NCI-H345 treated with DMSO at 0.1 percent for 48 hours (cell line): Measurements from ENCODE around the gene CEP250.
"Not testable (repeated sequence)": the region's sequence is repeated elsewhere in the genome, so short reads cannot be mapped to it uniquely, and the experiment has no call there.

ENCODE experiments used
- DNase-seq: peaks from one replicate; lab custom pipeline; 2025; ENCODE audit not compliant: unreplicated experiment; lab: John Stamatoyannopoulos, UW

Gene CEP250

GRCh38 chr20:35454881-35455609 is at the start of gene CEP250:
Gene CEP250, plus strand, starts transcription at chr20:35455598. Its CDS starts 6,770 bp downstream, at chr20:35462368.
- peak; percentile 99 for DNase-seq

GRCh38 chr20:35405775-35406174 is 49.6 kb upstream of the CEP250 start:
- DNase-seq = no peak

- no peak for DNase-seq
These were observed 47.1 kb upstream of the CEP250 start for GRCh38 chr20:35408270-35408669.

GRCh38 chr20:35409542-35409941 is 45.9 kb upstream of the CEP250 start:
- DNase-seq = no peak

- no peak for DNase-seq
These were observed 44.8 kb upstream of the CEP250 start for GRCh38 chr20:35410613-35411012.

- no peak for DNase-seq
These were observed 34.1 kb upstream of the CEP250 start for GRCh38 chr20:35421322-35421721.

GRCh38 chr20:35431621-35432429 is 23.6 kb upstream of the CEP250 start:
- no peak for DNase-seq

- DNase-seq = no peak
These were observed 23.0 kb upstream of the CEP250 start for GRCh38 chr20:35432430-35432735.

GRCh38 chr20:35433337-35433736 is 22.1 kb upstream of the CEP250 start:
- DNase-seq = no peak

- DNase-seq = no peak
These were observed 21.1 kb upstream of the CEP250 start for GRCh38 chr20:35434085-35435005.

- no peak for DNase-seq
These were observed 19.2 kb upstream of the CEP250 start for GRCh38 chr20:35436177-35436573.

- no peak for DNase-seq
These were observed 17.8 kb upstream of the CEP250 start for GRCh38 chr20:35437599-35437998.

GRCh38 chr20:35443003-35443402 is 12.4 kb upstream of the CEP250 start:
- no peak for DNase-seq

- no peak for DNase-seq
These were observed 11.2 kb upstream of the CEP250 start for GRCh38 chr20:35444226-35444625.

- no peak for DNase-seq
These were observed 8.9 kb upstream of the CEP250 start for GRCh38 chr20:35446356-35447078.

GRCh38 chr20:35447082-35447789 is 8.2 kb upstream of the CEP250 start:
- DNase-seq = peak; percentile 71

GRCh38 chr20:35448788-35449373 is 6.5 kb upstream of the CEP250 start:
- DNase-seq = no peak

- not testable (repeated sequence) for DNase-seq
These were observed 5.5 kb upstream of the CEP250 start for GRCh38 chr20:35449855-35450254.

- peak; percentile 97 for DNase-seq
These were observed 4.1 kb upstream of the CEP250 start for GRCh38 chr20:35451295-35451694.

- DNase-seq = no peak
These were observed 1.8 kb upstream of the CEP250 start for GRCh38 chr20:35453647-35454046.
